Measurements from ENCODE around the gene FAM222B.

- no peak for TF ChIP-seq EZH2 (IDR thresholded peaks at IDR 0.05)
- TF ChIP-seq CTCF (IDR thresholded peaks at IDR 0.05): no peak
Measured at GRCh38 chr17:28874750-28875149, 32.2 kb upstream of the FAM222B start.
